ENCODE results near the gene CCDC12.

DNA sequence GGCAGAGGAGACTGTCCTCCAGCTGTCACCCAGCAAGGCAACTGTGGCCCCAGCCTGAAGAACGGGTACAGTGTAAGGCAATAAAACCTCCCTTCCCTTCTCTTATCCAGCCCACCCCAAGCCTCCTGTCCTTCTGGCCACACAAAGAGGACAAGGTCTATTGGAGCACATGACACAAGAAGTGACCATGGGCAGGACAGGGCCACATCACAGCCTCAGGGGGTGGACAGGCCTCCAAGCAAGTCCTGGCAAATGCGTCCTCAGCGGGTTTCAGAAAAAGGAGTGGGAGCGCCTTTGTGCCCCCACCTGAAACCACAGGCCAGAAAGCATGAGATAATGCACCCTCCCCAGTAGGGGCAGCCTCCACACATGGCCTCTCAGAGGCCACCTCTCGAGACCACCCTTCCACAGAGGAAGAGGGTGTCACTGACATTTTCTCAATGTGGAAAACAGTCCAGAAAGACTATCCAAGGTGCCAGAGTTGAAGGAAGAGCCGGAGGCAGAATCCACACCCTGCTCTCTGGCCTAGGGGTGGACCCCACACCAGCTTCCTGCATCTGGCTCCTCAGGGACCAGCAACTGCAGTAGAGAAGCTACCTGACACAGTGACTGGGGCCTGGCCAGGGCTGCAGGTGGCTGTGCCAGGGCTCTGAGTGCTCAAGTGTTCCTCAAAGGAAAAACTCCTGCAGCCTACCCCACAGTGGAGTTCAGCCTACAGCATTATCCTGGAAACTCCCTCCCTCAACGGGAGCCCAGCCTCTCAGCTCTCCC, 43.9 kb downstream of the CCDC12 start:
- TF ChIP-seq, protein P1, sequence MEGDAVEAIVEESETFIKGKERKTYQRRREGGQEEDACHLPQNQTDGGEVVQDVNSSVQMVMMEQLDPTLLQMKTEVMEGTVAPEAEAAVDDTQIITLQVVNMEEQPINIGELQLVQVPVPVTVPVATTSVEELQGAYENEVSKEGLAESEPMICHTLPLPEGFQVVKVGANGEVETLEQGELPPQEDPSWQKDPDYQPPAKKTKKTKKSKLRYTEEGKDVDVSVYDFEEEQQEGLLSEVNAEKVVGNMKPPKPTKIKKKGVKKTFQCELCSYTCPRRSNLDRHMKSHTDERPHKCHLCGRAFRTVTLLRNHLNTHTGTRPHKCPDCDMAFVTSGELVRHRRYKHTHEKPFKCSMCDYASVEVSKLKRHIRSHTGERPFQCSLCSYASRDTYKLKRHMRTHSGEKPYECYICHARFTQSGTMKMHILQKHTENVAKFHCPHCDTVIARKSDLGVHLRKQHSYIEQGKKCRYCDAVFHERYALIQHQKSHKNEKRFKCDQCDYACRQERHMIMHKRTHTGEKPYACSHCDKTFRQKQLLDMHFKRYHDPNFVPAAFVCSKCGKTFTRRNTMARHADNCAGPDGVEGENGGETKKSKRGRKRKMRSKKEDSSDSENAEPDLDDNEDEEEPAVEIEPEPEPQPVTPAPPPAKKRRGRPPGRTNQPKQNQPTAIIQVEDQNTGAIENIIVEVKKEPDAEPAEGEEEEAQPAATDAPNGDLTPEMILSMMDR (IDR thresholded peaks at IDR 0.05), result no peak
- TF ChIP-seq POLR2A (IDR thresholded peaks at IDR 0.05), result no peak

Data from lower leg skin (tissue), 3 donors.